ENCODE data around the gene CHL1. TPM values are rescaled to one million over a fixed set of nuclear protein-coding genes. Genes with fewer than 3 reads are reported as not detected.

CHL1 gene
- total and polyA plus RNA-seq, 8 donors: 0.62 to 25.3 (median 10.5) TPM

GRCh38 chr3:291028-291427 is 94.5 kb downstream of the CHL1 start:
- no peak overlapping the region for H3K27ac ChIP-seq
- no peaks in the 10 kb centered on the region for H3K4me1 ChIP-seq
- intact Hi-C loops (cut with DNase I; ENCODE audit: low total_unique reads): no loop called here
- no peak overlapping the region for H3K4me3 ChIP-seq
- no peak for TF ChIP-seq EP300 (IDR thresholded peaks at IDR 0.05)
- no peak for TF ChIP-seq CTCF (IDR thresholded peaks at IDR 0.05)
- no peak for TF ChIP-seq POLR2AphosphoS5 (IDR thresholded peaks at IDR 0.05)
- no peak for TF ChIP-seq POLR2A (IDR thresholded peaks at IDR 0.05)
- no peaks in the 10 kb centered on the region for H3K27me3 ChIP-seq
- no peaks in the 10 kb centered on the region for H3K36me3 ChIP-seq
- H3K9me3 ChIP-seq: no peaks in the 10 kb centered on the region
- DNase-seq: no peak

- no peak overlapping the region for H3K4me3 ChIP-seq
- no peak overlapping the region for H3K27ac ChIP-seq
- intact Hi-C loops (cut with DNase I; ENCODE audit: low total_unique reads): no loop called here
- WGBS, 5 donors: 28 to 58% (median 49%) methylated on average over 5 of the region's 5 CpGs
- peaks cover 0 to under 1% (median 0%) of the 10 kb centered on the region in 3 donors for H3K27me3 ChIP-seq
- TF ChIP-seq CTCF (IDR thresholded peaks at IDR 0.05): no peak
- TF ChIP-seq POLR2A (IDR thresholded peaks at IDR 0.05): no peak
- no peak for TF ChIP-seq POLR2AphosphoS5 (IDR thresholded peaks at IDR 0.05)
- no peak for TF ChIP-seq EP300 (IDR thresholded peaks at IDR 0.05)
- no peak for DNase-seq
- no peaks in the 10 kb centered on the region for H3K4me1 ChIP-seq
- no peaks in the 10 kb centered on the region for H3K36me3 ChIP-seq
- H3K9me3 ChIP-seq: no peaks in the 10 kb centered on the region
Measured at GRCh38 chr3:291646-292436, 95.3 kb downstream of the CHL1 start.

GRCh38 chr3:294096-294495 is 97.5 kb downstream of the CHL1 start:
- 54 to 77% (median 60%) methylated on average over 8 of the region's 8 CpGs for WGBS, 5 donors
- DNase-seq: no peak
- Histone ChIP-seq H3K27me3 (peaks cover 0 to 3% (median 0%) of the 10 kb centered on the region in 3 donors), H3K4me1 (no peaks in the 10 kb centered on the region), H3K4me3 (no peak overlapping the region), H3K9me3 (no peaks in the 10 kb centered on the region), H3K36me3 (no peaks in the 10 kb centered on the region), H3K27ac (no peak overlapping the region)
- TF ChIP-seq CTCF (IDR thresholded peaks at IDR 0.05): no peak
- TF ChIP-seq POLR2AphosphoS5 (IDR thresholded peaks at IDR 0.05): no peak
- TF ChIP-seq EP300 (IDR thresholded peaks at IDR 0.05): no peak
- no peak for TF ChIP-seq POLR2A (IDR thresholded peaks at IDR 0.05)
- intact Hi-C loops (cut with DNase I; ENCODE audit: low total_unique reads): no loop called here

- Histone ChIP-seq H3K4me3 (no peak overlapping the region), H3K36me3 (no peaks in the 10 kb centered on the region), H3K4me1 (no peaks in the 10 kb centered on the region), H3K9me3 (no peaks in the 10 kb centered on the region), H3K27me3 (peaks cover 0 to 3% (median 0%) of the 10 kb centered on the region in 3 donors), H3K27ac (no peak overlapping the region)
- TF ChIP-seq EP300 (IDR thresholded peaks at IDR 0.05): no peak
- no peak for TF ChIP-seq POLR2AphosphoS5 (IDR thresholded peaks at IDR 0.05)
- TF ChIP-seq CTCF (IDR thresholded peaks at IDR 0.05): no peak
- TF ChIP-seq POLR2A (IDR thresholded peaks at IDR 0.05): no peak
- intact Hi-C loops (cut with DNase I; ENCODE audit: low total_unique reads): no loop called here
- 81 to 91% (median 89%) methylated on average over 2 of the region's 2 CpGs for WGBS, 5 donors
- DNase-seq: no peak
Measured at GRCh38 chr3:294581-294980, 98.0 kb downstream of the CHL1 start.

Measured in stomach (tissue), 9 donors.